ENCODE results near the gene DOK3. TPM values are rescaled to one million over a fixed set of nuclear protein-coding genes. Genes with fewer than 3 reads are reported as not detected.

Gene DOK3
- total and polyA plus RNA-seq, 4 donors, result 15.6 to 146 (median 47.8) TPM

DNA sequence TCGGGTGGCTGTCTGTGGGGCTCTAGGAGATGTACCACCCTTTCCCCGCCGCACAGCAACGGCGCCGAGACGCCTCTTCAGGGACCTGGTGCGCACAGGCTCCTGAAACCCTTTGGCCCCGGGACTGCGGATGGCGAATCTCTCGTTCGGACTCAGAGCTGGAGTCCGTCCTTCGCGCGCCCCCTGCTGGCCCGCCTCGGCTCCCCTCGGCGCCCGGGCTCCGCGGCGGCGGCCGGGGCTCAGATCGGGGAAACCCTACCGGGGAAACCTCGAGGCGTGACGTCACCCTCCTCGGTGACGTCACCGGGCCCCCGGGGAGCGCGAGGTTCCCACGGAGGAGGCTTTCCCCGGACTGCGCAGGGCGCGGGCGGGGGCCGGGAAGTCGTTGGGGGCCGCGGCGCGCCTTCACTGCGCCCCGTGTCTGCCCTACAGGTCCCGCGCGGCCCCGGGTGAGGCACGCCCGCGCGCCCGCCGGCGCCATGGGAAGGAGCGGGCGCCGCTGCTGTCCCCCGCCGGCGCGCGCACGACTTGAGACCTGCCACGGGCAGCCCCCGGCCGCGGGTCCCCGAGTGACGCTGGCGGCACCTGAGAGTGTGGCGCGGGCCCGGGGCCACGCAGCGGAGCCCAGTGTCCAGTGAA lies 55.1 kb downstream of the DOK3 start:
- Histone ChIP-seq H3K36me3 (ENCODE audit: control insufficient read depth in 4 of 4, insufficient read depth in 4 of 4, low read length in 4 of 4) (peaks cover 0 to 18% (median 5%) of the 10 kb centered on the region in 4 donors), H3K4me1 (ENCODE audit: control insufficient read depth in 5 of 5, insufficient read depth in 5 of 5, low read length in 5 of 5) (peaks cover 0 to 28% (median 7%) of the 10 kb centered on the region in 5 donors), H3K27me3 (ENCODE audit: control insufficient read depth in 3 of 3, insufficient read depth in 3 of 3, low read length in 2 of 3) (no peaks in the 10 kb centered on the region), H3K9me3 (ENCODE audit: control insufficient read depth in 4 of 4, insufficient read depth in 3 of 4, low read length in 3 of 4) (no peaks in the 10 kb centered on the region), H3K4me3 (peak overlapping the region; percentile 36), H3K9ac (ENCODE audit: insufficient read depth in 1 of 2, low read length in 2 of 2) (no peak overlapping the region), H3K27ac (ENCODE audit: low read depth in 1 of 2, low read length in 1 of 2) (peak overlapping the region in 1 of 2 donors; percentile 37)
- TF ChIP-seq CTCF (IDR thresholded peaks at IDR 0.05; ENCODE audit: control extremely low read depth, extremely low read depth), result peak; percentile 94
- peak; percentile 71 for ATAC-seq (ENCODE audit: insufficient read depth, low FRiP score)
- DNase-seq, result peak; percentile 89 to 93 (median 89)
- 0% methylated on average over 36 to 84 of the region's 84 CpGs for WGBS, 2 donors

DNA sequence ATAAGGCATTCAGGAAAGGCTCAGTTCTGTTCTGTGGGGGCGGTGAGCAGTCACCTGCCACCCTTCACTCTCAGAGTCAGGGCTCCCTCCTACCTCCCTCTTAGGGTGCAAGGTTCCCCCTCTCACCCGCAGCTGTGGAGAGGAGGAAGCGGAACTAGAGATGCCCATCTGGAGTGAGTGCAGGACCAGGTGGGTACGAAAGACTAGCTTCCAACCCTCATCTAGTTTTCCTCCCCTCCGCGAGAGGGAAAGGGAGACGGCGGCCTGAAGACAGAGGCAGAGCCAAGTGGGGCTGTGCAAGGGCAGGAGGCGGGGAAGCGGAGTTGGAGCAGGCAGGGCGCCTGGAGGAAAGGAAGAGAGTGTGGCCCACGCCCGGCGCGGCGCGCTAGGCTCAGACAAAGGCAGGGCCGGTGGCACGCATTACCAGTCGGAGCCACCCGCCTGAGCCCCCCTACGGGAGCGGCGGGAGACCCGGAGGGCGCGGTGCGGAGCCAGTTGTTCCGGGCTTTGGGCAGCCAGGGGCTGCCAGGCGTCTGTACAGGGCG lies 55.7 kb downstream of the DOK3 start:
- Histone ChIP-seq H3K27me3 (ENCODE audit: control insufficient read depth in 3 of 3, insufficient read depth in 3 of 3, low read length in 2 of 3) (no peaks in the 10 kb centered on the region), H3K9ac (ENCODE audit: insufficient read depth in 1 of 2, low read length in 2 of 2) (peak overlapping the region in 1 of 2 donors; percentile 23), H3K4me1 (ENCODE audit: control insufficient read depth in 5 of 5, insufficient read depth in 5 of 5, low read length in 5 of 5) (peaks cover 0 to 28% (median 7%) of the 10 kb centered on the region in 5 donors), H3K9me3 (ENCODE audit: control insufficient read depth in 4 of 4, insufficient read depth in 3 of 4, low read length in 3 of 4) (no peaks in the 10 kb centered on the region), H3K4me3 (no peak overlapping the region), H3K36me3 (ENCODE audit: control insufficient read depth in 4 of 4, insufficient read depth in 4 of 4, low read length in 4 of 4) (peaks cover 0 to 18% (median 5%) of the 10 kb centered on the region in 4 donors), H3K27ac (ENCODE audit: low read depth in 1 of 2, low read length in 1 of 2) (peak overlapping the region in 1 of 2 donors; percentile 13)
- no peak for ATAC-seq (ENCODE audit: insufficient read depth, low FRiP score)
- WGBS, 2 donors, result 7 to 13% methylated on average over 6 to 31 of the region's 31 CpGs
- DNase-seq, result peak; percentile 50 to 62 (median 54)
- no peak for TF ChIP-seq CTCF (IDR thresholded peaks at IDR 0.05; ENCODE audit: control extremely low read depth, extremely low read depth)

DNA sequence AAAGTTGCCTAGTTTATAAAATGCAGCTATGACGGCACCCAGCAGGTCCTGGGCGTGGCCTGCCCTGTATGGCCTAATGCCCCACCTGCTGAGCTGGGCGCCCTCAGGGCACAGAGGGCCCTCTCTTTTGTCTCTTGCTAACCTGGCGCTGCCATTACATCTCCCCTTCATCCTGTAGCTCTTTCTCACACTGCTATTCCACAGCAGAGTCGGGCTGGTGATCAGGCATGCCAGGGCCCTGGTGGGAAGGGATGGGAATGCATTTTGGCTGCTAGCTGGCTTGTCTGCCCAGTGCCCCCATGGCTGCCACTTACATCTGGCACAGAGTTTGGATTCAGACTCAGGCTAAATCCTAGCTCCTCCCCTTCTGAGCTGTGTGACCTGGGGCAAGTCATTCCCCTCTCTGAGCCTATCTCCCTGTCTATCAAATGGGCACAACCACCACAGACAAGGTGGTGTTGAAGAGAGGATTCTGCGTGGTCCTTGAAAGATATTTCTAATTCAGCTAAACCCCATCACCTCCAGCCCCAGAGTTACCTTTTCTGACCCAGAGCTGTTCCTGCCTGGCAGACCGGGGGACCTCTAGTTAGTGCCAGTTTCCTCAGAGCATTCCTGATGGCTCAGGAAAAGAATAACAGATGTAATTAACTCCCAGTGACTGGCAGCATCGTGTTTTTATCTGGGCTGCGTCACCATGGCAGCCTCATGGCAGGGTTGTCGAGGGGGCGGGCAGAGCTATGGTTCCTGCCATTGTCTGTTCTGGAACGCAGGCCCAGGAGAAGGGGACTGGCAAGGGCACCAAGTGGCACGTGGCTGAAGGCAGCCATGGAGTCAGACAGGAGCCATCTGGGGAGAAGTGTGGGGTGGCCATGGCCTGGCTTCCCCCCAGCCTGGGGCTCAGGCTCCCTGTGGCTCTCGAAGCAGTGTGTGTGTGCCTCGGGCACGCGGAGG lies 56.7 kb downstream of the DOK3 start:
- H3K36me3 ChIP-seq (ENCODE audit: control insufficient read depth in 4 of 4, insufficient read depth in 4 of 4, low read length in 4 of 4), result peaks cover 0 to 8% (median 3%) of the 10 kb centered on the region in 4 donors
- H3K9me3 ChIP-seq (ENCODE audit: control insufficient read depth in 4 of 4, insufficient read depth in 3 of 4, low read length in 3 of 4), result no peaks in the 10 kb centered on the region
- no peak overlapping the region for H3K27ac ChIP-seq (ENCODE audit: low read depth in 1 of 2, low read length in 1 of 2)
- no peak overlapping the region for H3K9ac ChIP-seq (ENCODE audit: insufficient read depth in 1 of 2, low read length in 2 of 2)
- TF ChIP-seq CTCF (IDR thresholded peaks at IDR 0.05; ENCODE audit: control extremely low read depth, extremely low read depth), result no peak
- WGBS, 2 donors, result 80 to 85% methylated on average over 17 of the region's 17 CpGs
- DNase-seq (no peak), ATAC-seq (ENCODE audit: insufficient read depth, low FRiP score) (no peak)
- peaks cover 0 to 4% (median 0%) of the 10 kb centered on the region in 3 donors for H3K27me3 ChIP-seq (ENCODE audit: control insufficient read depth in 3 of 3, insufficient read depth in 3 of 3, low read length in 2 of 3)
- no peak overlapping the region for H3K4me3 ChIP-seq
- H3K4me1 ChIP-seq (ENCODE audit: control insufficient read depth in 5 of 5, insufficient read depth in 5 of 5, low read length in 5 of 5), result peaks cover 0 to 29% (median 7%) of the 10 kb centered on the region in 5 donors

Other genes with a start within 250 kb of the DOK3 start
- gene RAB24, start 206.1 kb downstream of the DOK3 start, total RNA-seq, result 10 to 100 TPM; 25.9 to 29.5 TPM
- 10 to 100 TPM; 55.4 to 76.6 TPM for gene RAB24, start 206.1 kb downstream of the DOK3 start, polyA plus RNA-seq
- gene PRELID1, start 206.0 kb downstream of the DOK3 start, total RNA-seq, result 100 to 1,000 TPM in 1 of 2 donors, 10 to 100 TPM in 1; 43.3 to 134 TPM
- 100 to 1,000 TPM; 133 to 236 TPM for gene PRELID1, start 206.0 kb downstream of the DOK3 start, polyA plus RNA-seq
- gene MXD3, start 197.9 kb downstream of the DOK3 start, total RNA-seq, result 1 to 10 TPM; 7.4 to 8.4 TPM
- 10 to 100 TPM; 17.5 to 29.0 TPM for gene MXD3, start 197.9 kb downstream of the DOK3 start, polyA plus RNA-seq
- 100 to 1,000 TPM; 179 to 183 TPM for gene LMAN2, start 158.2 kb downstream of the DOK3 start, total RNA-seq
- 100 to 1,000 TPM; 101 to 316 TPM for gene LMAN2, start 158.2 kb downstream of the DOK3 start, polyA plus RNA-seq
- gene RGS14, start 151.9 kb downstream of the DOK3 start, total RNA-seq, result 10 to 100 TPM in 1 of 2 donors, 1 to 10 TPM in 1; 9.3 to 28.8 TPM
- 10 to 100 TPM; 17.3 to 32.8 TPM for gene RGS14, start 151.9 kb downstream of the DOK3 start, polyA plus RNA-seq
- not detected for gene SLC34A1, start 125.4 kb downstream of the DOK3 start, total RNA-seq
- under 1 TPM in 1 of 2 donors, not detected in 1; 0.02 TPM for gene SLC34A1, start 125.4 kb downstream of the DOK3 start, polyA plus RNA-seq
- gene PFN3, start 109.2 kb downstream of the DOK3 start, total RNA-seq, result not detected
- gene PFN3, start 109.2 kb downstream of the DOK3 start, polyA plus RNA-seq, result not detected
- 1 to 10 TPM in 1 of 2 donors, not detected in 1; 1.4 TPM for gene F12, start 100.3 kb downstream of the DOK3 start, total RNA-seq
- gene F12, start 100.3 kb downstream of the DOK3 start, polyA plus RNA-seq, result 1 to 10 TPM; 1.3 to 1.7 TPM
- 10 to 100 TPM; 22.4 to 58.1 TPM for gene GRK6, start 83.2 kb downstream of the DOK3 start, total RNA-seq
- 10 to 100 TPM; 20.7 to 68.0 TPM for gene GRK6, start 83.2 kb downstream of the DOK3 start, polyA plus RNA-seq
- gene PRR7, start 63.0 kb downstream of the DOK3 start, total RNA-seq, result 1 to 10 TPM; 2.9 to 7.2 TPM
- 1 to 10 TPM; 1.9 to 5.0 TPM for gene PRR7, start 63.0 kb downstream of the DOK3 start, polyA plus RNA-seq
- 10 to 100 TPM; 36.5 to 38.3 TPM for gene DBN1, start 36.2 kb downstream of the DOK3 start, total RNA-seq
- 10 to 100 TPM; 18.7 to 24.1 TPM for gene DBN1, start 36.2 kb downstream of the DOK3 start, polyA plus RNA-seq
- 100 to 1,000 TPM in 1 of 2 donors, 10 to 100 TPM in 1; 49.2 to 124 TPM for gene PDLIM7, start 12.2 kb downstream of the DOK3 start, total RNA-seq
- 100 to 1,000 TPM in 1 of 2 donors, 10 to 100 TPM in 1; 65.5 to 102 TPM for gene PDLIM7, start 12.2 kb downstream of the DOK3 start, polyA plus RNA-seq
- gene DDX41, start 7.1 kb upstream of the DOK3 start, total RNA-seq, result 10 to 100 TPM; 64.9 to 82.4 TPM
- 100 to 1,000 TPM in 1 of 2 donors, 10 to 100 TPM in 1; 63.2 to 110 TPM for gene DDX41, start 7.1 kb upstream of the DOK3 start, polyA plus RNA-seq
- 10 to 100 TPM; 49.0 to 92.3 TPM for gene FAM193B, start 44.7 kb upstream of the DOK3 start, total RNA-seq
- 100 to 1,000 TPM in 1 of 2 donors, 10 to 100 TPM in 1; 70.5 to 139 TPM for gene FAM193B, start 44.7 kb upstream of the DOK3 start, polyA plus RNA-seq
- 100 to 1,000 TPM in 1 of 2 donors, 10 to 100 TPM in 1; 76.4 to 232 TPM for gene TMED9, start 82.4 kb upstream of the DOK3 start, total RNA-seq
- 100 to 1,000 TPM; 133 to 325 TPM for gene TMED9, start 82.4 kb upstream of the DOK3 start, polyA plus RNA-seq
- gene B4GALT7, start 90.3 kb upstream of the DOK3 start, total RNA-seq, result 10 to 100 TPM; 14.3 to 40.0 TPM
- 10 to 100 TPM; 31.1 to 31.8 TPM for gene B4GALT7, start 90.3 kb upstream of the DOK3 start, polyA plus RNA-seq